Measurements from ENCODE around the gene UGGT1.

The UGGT1 gene

GRCh38 chr2:128228894-128229293 is 137.9 kb downstream of the UGGT1 start:
- DNase-seq: no peak

GRCh38 chr2:128232965-128233789 is 142.2 kb downstream of the UGGT1 start:
- peak; percentile 34 for DNase-seq

DNA sequence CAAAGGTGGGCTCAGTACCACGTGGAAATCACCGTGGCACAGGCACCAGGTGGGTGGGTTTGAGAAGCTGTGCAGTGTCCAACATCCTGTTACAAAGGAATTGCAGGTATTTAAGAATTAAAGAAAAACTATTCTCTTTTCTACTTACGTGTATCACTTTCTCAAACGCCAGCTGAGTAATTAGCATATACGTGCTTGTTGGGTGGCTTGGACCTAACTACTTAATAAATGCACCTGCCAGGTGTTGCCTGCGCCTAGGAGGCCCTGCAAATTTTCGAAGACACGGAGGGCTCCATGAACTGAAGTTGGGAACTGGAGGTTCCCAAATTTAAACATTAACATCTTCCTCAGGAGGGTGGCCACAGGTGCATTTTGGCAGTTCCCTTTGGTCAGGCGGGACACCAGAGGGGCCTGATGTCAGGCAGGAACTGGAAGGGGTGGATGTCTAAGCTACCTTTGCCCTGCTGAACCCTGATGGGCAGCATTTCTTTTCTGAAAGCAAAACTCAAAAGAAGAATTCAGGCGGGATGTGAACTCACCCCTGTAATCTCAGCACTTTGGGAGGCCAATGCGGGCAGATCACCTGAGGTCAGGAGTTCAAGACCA is 142.9 kb downstream of the UGGT1 start:
- DNase-seq: no peak

GRCh38 chr2:128234613-128235012 is 143.6 kb downstream of the UGGT1 start:
- no peak for DNase-seq

- no peak for DNase-seq
Measured at GRCh38 chr2:128235581-128235980, 144.6 kb downstream of the UGGT1 start.

- no peak for DNase-seq
Measured at GRCh38 chr2:128236491-128237035, 145.6 kb downstream of the UGGT1 start.

GRCh38 chr2:128237081-128237534 is 146.1 kb downstream of the UGGT1 start:
- no peak for DNase-seq

- DNase-seq: no peak
Measured at GRCh38 chr2:128237911-128238697, 147.1 kb downstream of the UGGT1 start.

DNA sequence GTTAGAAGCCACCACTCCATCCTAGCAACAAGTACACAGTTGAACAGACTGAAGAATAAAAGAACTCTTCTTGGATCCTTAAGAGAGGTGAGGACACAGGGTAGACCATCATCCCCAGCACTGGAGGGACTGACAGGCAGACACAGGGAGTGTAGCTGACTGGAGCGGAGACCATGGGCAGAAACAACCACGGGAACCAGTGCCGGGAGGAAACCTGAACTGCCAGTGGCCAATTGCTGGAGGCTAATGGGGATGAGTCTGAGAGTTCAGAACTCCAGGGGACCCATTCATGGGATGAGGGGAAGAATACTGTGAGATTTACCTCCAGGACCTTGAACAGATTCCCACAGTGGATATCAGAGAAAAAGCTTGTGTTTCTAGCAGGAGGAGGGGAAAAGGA is 150.9 kb downstream of the UGGT1 start:
- no peak for DNase-seq
